Lung (tissue), 12 donors: ENCODE results near the gene ADI1. TPM values are rescaled to one million over a fixed set of nuclear protein-coding genes. Genes with fewer than 3 reads are reported as not detected.

Source experiments
- ATAC-seq: fragments of 200-7000 bp; cut with Tn5 transposase; one replicate; pipeline ENCODE4 v1.9.1; 2020; ENCODE audit warnings: moderate number of reproducible peaks; ENCODE audit not compliant: insufficient read depth, low FRiP score
- DNase-seq, 3 donors: peaks; one replicate each; pipeline ENCODE4 v3.0.0-alpha.2; 2013 to 2017
- H3K27ac ChIP-seq, 2 donors: one replicate each; pipeline ENCODE4 v1.5.1; 2013; ENCODE audit warnings: mild to moderate bottlenecking in 2 of 2, moderate library complexity in 2 of 2, control low read depth in 1 of 2, inconsistent platforms in 1 of 2, low read depth in 1 of 2, low read length in 1 of 2
- H3K27me3 ChIP-seq, 3 donors: one replicate each; pipeline ENCODE4 v1.5.1; 2013; ENCODE audit warnings: low read length in 2 of 3; ENCODE audit not compliant: control insufficient read depth in 3 of 3, insufficient read depth in 3 of 3
- H3K36me3 ChIP-seq, 4 donors: one replicate each; pipeline ENCODE4 v1.5.1; 2013; ENCODE audit warnings: low read length in 4 of 4, mild to moderate bottlenecking in 1 of 4, moderate library complexity in 1 of 4; ENCODE audit not compliant: control insufficient read depth in 4 of 4, insufficient read depth in 4 of 4
- H3K4me1 ChIP-seq, 5 donors: one replicate each; pipeline ENCODE4 v1.5.1; 2013; ENCODE audit warnings: low read length in 5 of 5, mild to moderate bottlenecking in 2 of 5, moderate library complexity in 1 of 5; ENCODE audit not compliant: control insufficient read depth in 5 of 5, insufficient read depth in 5 of 5
- H3K4me3 ChIP-seq: one replicate; pipeline ENCODE4 v1.5.1; 2013; ENCODE audit warnings: mild to moderate bottlenecking, control low read depth, moderate library complexity
- H3K9ac ChIP-seq, 2 donors: one replicate each; pipeline ENCODE4 v1.5.1; 2013; ENCODE audit warnings: low read length in 2 of 2, control low read depth in 1 of 2; ENCODE audit not compliant: insufficient read depth in 1 of 2
- H3K9me3 ChIP-seq, 4 donors: one replicate each; pipeline ENCODE4 v1.5.1; 2013; ENCODE audit warnings: low read length in 3 of 4, mild to moderate bottlenecking in 1 of 4, moderate library complexity in 1 of 4; ENCODE audit not compliant: control insufficient read depth in 4 of 4, insufficient read depth in 3 of 4
- CTCF ChIP-seq: IDR thresholded peaks from 2 replicates; pipeline ENCODE4 v1.5.1; 2012; ENCODE audit warnings: mild to moderate bottlenecking; ENCODE audit errors: control extremely low read depth, extremely low read depth
- WGBS, 2 donors: extraction: QIAGEN DNeasy Blood & Tissue Kit; methylation state at CpG; one replicate each; pipeline ENCODE4 v1.1.7; 2013; 5-methylcytosine and 5-hydroxymethylcytosine counted together
- polyA plus RNA-seq, 2 donors: library from polyadenylated mRNA; stranded (reverse); fragments of 200-250 nt; gene quantifications; one replicate each; pipeline ENCODE4 v1.2.1, GENCODE V29; 2013
- total RNA-seq, 2 donors: library from RNA; depleted of rRNA in 1 of 2; stranded (reverse); fragments of >200 nt in 1 of 2; gene quantifications; one replicate each; pipeline ENCODE4 v1.2.1, GENCODE V29; 2014 to 2021
- donor health status: control.
- donor health status: control.
- donor health status: Bipolar disorder and iron deficiency.
- donor health status: healthy.
- donor health status: DM: yes; HTN: yes; CAD: no.

The ADI1 gene
- total and polyA plus RNA-seq, 4 donors: 46.8 to 65.2 (median 55.9) TPM

DNA sequence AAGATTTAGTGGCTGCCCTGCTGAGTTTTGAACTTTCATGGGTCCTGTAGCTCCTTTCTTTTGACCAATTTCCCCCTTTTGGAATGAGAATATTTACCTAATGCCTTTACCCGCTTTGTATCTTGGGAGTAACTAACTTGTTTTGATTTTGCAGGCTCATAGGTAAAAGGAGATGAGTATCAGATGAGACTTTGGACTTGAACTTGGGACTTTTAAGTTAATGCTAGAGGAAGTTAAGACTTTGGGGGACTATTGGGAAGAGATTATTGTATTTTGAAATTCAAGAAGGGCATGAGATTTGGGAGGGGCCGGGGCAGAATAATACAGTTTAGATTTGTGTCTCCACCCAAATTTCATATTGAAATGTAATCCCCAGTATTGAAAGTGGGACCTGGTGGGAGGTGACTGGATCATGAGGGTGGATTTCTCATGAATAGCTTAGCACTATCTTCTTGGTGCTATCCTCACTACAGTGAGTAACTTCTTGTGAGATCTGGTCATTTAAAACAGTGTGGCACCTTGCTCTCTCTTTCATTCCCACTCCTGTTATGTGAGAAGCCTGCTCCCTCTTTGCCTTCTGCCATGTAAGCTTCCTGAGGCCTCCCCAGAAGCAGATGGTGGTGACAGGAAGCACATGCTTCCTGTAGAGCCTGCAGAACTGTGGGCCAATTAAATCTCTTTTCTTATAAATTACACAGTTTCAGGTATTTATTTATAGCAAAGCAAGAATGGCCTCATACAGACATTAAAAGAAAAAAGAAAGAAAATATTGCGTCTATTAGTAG lies 6.1 kb downstream of the ADI1 start:
- no peak for TF ChIP-seq CTCF
- DNase-seq: no peak
- Histone ChIP-seq H3K4me1 (peaks cover 0 to 7% (median 1%) of the 10 kb centered on the region in 5 donors), H3K9me3 (no peaks in the 10 kb centered on the region), H3K9ac (no peak overlapping the region), H3K36me3 (peaks cover 16 to 26% (median 19%) of the 10 kb centered on the region in 4 donors), H3K27ac (no peak overlapping the region), H3K27me3 (no peaks in the 10 kb centered on the region), H3K4me3 (no peak overlapping the region)
- WGBS, 2 donors: 96 to 99% methylated on average over 3 of the region's 3 CpGs
- no peak for ATAC-seq

DNA sequence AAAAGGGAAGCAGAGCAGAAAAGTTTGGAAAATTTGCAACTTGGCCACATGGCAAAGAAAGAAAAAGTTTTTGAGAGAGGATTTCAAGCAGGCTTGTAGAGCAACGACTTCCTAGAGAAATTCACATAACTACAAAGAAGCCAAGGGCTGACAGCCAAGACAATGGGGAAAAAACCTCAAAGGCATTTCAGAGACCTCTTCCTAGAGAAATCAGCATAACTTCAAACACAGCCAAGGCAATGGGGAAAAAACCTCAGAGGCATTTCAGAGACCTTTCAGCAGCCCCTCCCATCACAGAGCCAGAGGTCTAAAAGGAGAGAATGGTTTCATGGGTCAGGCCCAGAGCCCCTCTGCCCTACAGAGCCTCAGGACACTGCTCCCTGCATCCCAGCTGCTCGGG lies 7.2 kb downstream of the ADI1 start:
- 74 to 87% methylated on average over 2 of the region's 2 CpGs for WGBS, 2 donors

DNA sequence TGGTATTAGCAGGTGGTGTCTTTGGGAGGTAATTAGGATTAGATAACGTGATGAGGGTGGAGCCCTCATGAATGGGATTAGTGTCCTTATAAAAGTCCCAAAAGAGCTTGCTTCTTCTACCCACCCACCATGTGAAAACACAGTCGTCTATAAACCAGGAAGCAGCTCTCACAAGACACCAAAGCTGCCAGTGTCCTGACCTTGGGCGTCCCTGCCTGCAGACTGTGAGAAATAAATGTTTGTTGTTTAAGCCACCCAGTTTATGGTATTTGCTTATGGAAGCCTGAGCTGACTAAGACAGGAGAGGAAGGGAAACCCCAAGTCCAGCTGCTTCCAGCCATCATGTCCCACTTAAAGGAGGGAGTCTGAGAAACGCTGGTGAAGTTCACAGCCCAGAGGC lies 13.6 kb downstream of the ADI1 start:
- no peak for ATAC-seq
- Histone ChIP-seq H3K9me3 (peaks cover 0 to 2% (median under 1%) of the 10 kb centered on the region in 4 donors), H3K36me3 (peaks cover 0 to 29% (median 11%) of the 10 kb centered on the region in 4 donors), H3K27me3 (peaks cover 0 to 2% (median 0%) of the 10 kb centered on the region in 3 donors), H3K4me3 (no peak overlapping the region), H3K27ac (peak overlapping the region in 1 of 2 donors; percentile 58), H3K9ac (no peak overlapping the region), H3K4me1 (no peaks in the 10 kb centered on the region)
- DNase-seq: no peak
- no peak for TF ChIP-seq CTCF
- WGBS, 2 donors: 63 to 71% methylated on average over 4 of the region's 4 CpGs

More for the DNA sequence above, 7.2 kb downstream of the ADI1 start:
- Histone ChIP-seq H3K36me3 (peaks cover 16 to 26% (median 19%) of the 10 kb centered on the region in 4 donors), H3K9ac (no peak overlapping the region), H3K4me1 (peaks cover 0 to 1% (median 0%) of the 10 kb centered on the region in 5 donors), H3K4me3 (no peak overlapping the region), H3K27me3 (no peaks in the 10 kb centered on the region), H3K27ac (no peak overlapping the region), H3K9me3 (no peaks in the 10 kb centered on the region)
- no peak for TF ChIP-seq CTCF
- ATAC-seq (no peak), DNase-seq (no peak)
